H9 (cell line): ENCODE results near the gene LHFPL6. TPM values are rescaled to one million over a fixed set of nuclear protein-coding genes. Genes with fewer than 3 reads are reported as not detected.

Experiments used
- DNase-seq: peaks from one replicate; pipeline ENCODE4 v3.0.0-alpha.2; 2017
- H2AFZ ChIP-seq: one replicate; pipeline ENCODE4 v1.6.1; 2013; ENCODE audit warnings: mild to moderate bottlenecking, low read length, control low read depth, moderate library complexity
- H2AK5ac ChIP-seq: 2 replicates; pipeline ENCODE4 v1.6.1; 2013; ENCODE audit warnings: low read length, control low read depth, mixed read lengths; ENCODE audit not compliant: insufficient read length
- H2BK120ac ChIP-seq: one replicate; pipeline ENCODE4 v1.6.1; 2013; ENCODE audit warnings: low read depth, mild to moderate bottlenecking, low read length, control low read depth, inconsistent platforms; ENCODE audit not compliant: poor library complexity, severe bottlenecking
- H2BK12ac ChIP-seq: 2 replicates; pipeline ENCODE4 v1.6.1; 2013; ENCODE audit warnings: low read length, control low read depth, mixed read lengths, low read depth; ENCODE audit not compliant: insufficient read length
- H2BK15ac ChIP-seq: 2 replicates; pipeline ENCODE4 v1.6.1; 2013; ENCODE audit warnings: low read depth, low read length, control low read depth
- H2BK20ac ChIP-seq: one replicate; pipeline ENCODE4 v1.6.1; 2013; ENCODE audit warnings: low read depth, mild to moderate bottlenecking, low read length, control low read depth, inconsistent platforms; ENCODE audit not compliant: poor library complexity, severe bottlenecking
- H2BK5ac ChIP-seq: 2 replicates; pipeline ENCODE4 v1.6.1; 2013; ENCODE audit warnings: low read length, control low read depth, mixed read lengths; ENCODE audit not compliant: insufficient read length
- H3K14ac ChIP-seq: 2 replicates; pipeline ENCODE4 v1.6.1; 2013; ENCODE audit warnings: low read length, control low read depth; ENCODE audit not compliant: insufficient read depth
- H3K18ac ChIP-seq: 2 replicates; pipeline ENCODE4 v1.6.1; 2013; ENCODE audit warnings: low read depth, mild to moderate bottlenecking, mixed read lengths, low read length, control low read depth; ENCODE audit not compliant: insufficient read length
- H3K23ac ChIP-seq: 2 replicates; pipeline ENCODE4 v1.6.1; 2013; ENCODE audit warnings: low read length, control low read depth, mixed read lengths, low read depth; ENCODE audit not compliant: insufficient read length
- H3K23me2 ChIP-seq: 2 replicates; pipeline ENCODE4 v1.6.1; 2013; ENCODE audit warnings: low read depth, mild to moderate bottlenecking, mixed read lengths, low read length, control low read depth; ENCODE audit not compliant: insufficient read length, poor library complexity, severe bottlenecking
- H3K27ac ChIP-seq: 2 replicates; pipeline ENCODE4 v1.5.1; 2013; ENCODE audit warnings: low read length, control low read depth, mixed read lengths, low read depth; ENCODE audit not compliant: insufficient read length
- H3K27me3 ChIP-seq: 2 replicates; pipeline ENCODE4 v1.6.1; 2013; ENCODE audit warnings: low read length, control low read depth, inconsistent platforms; ENCODE audit not compliant: insufficient read depth
- H3K4ac ChIP-seq: 2 replicates; pipeline ENCODE4 v1.6.1; 2013; ENCODE audit warnings: low read depth, mild to moderate bottlenecking, control low read depth, inconsistent platforms, low read length, moderate library complexity
- H3K4me1 ChIP-seq: 2 replicates; pipeline ENCODE4 v1.6.1; 2013; ENCODE audit warnings: low read length, control low read depth, inconsistent platforms; ENCODE audit not compliant: insufficient read depth
- H3K4me2 ChIP-seq: 2 replicates; pipeline ENCODE4 v1.6.1; 2013; ENCODE audit warnings: low read length, control low read depth, mixed read lengths; ENCODE audit not compliant: insufficient read length, insufficient read depth
- H3K56ac ChIP-seq: 2 replicates; pipeline ENCODE4 v1.6.1; 2013; ENCODE audit warnings: low read depth, mild to moderate bottlenecking, mixed read lengths, low read length, control low read depth; ENCODE audit not compliant: insufficient read length
- H3K79me1 ChIP-seq: 2 replicates; pipeline ENCODE4 v1.6.1; 2013; ENCODE audit warnings: low read depth, mild to moderate bottlenecking, moderate library complexity, low read length, control low read depth, inconsistent platforms; ENCODE audit not compliant: insufficient read depth, poor library complexity, severe bottlenecking
- H3K79me2 ChIP-seq: 2 replicates; pipeline ENCODE4 v1.6.1; 2013; ENCODE audit warnings: low read length, control low read depth, inconsistent platforms; ENCODE audit not compliant: insufficient read depth
- H3K9ac ChIP-seq: 2 replicates; pipeline ENCODE4 v1.6.1; 2013; ENCODE audit warnings: low read length, control low read depth, mixed read lengths; ENCODE audit not compliant: insufficient read length; ENCODE audit errors: extremely low read depth
- H3K9me3 ChIP-seq: one replicate; pipeline ENCODE4 v1.6.1; 2013; ENCODE audit warnings: low read depth, low read length, inconsistent platforms; ENCODE audit not compliant: control insufficient read depth
- H3T11ph ChIP-seq: one replicate; pipeline ENCODE4 v1.6.1; 2013; ENCODE audit warnings: mild to moderate bottlenecking, low read length, control low read depth, inconsistent platforms
- H4K20me1 ChIP-seq: one replicate; pipeline ENCODE4 v1.6.1; 2013; ENCODE audit not compliant: control insufficient read depth, insufficient read length, insufficient read depth
- H4K5ac ChIP-seq: 2 replicates; pipeline ENCODE4 v1.6.1; 2013; ENCODE audit warnings: low read depth, mild to moderate bottlenecking, mixed read lengths, low read length, control low read depth; ENCODE audit not compliant: insufficient read length
- H4K8ac ChIP-seq: replicated peaks from 2 replicates; pipeline ENCODE4 v1.6.1; 2013; ENCODE audit warnings: low read length, control low read depth, mixed read lengths, low read depth; ENCODE audit not compliant: insufficient read length
- H4K91ac ChIP-seq: 2 replicates; pipeline ENCODE4 v1.6.1; 2013; ENCODE audit warnings: low read depth, mild to moderate bottlenecking, moderate library complexity, mixed read lengths, low read length, control low read depth; ENCODE audit not compliant: insufficient read length
- H3K27ac Mint-ChIP-seq, 3 experiments: 2 replicates in 2 of 3; 3 replicates in 1 of 3; pipeline ENCODE4 v1.8.0; 2020 to 2021; ENCODE audit warnings: mixed read lengths in 3 of 3, mild to moderate bottlenecking in 1 of 3, moderate library complexity in 1 of 3
- H3K27me3 Mint-ChIP-seq: 2 replicates; pipeline ENCODE4 v1.8.0; 2021; ENCODE audit warnings: low read depth, mild to moderate bottlenecking, moderate library complexity, mixed read lengths
- H3K36me3 Mint-ChIP-seq, 3 experiments: 2 replicates in 2 of 3; 3 replicates in 1 of 3; pipeline ENCODE4 v1.8.0; 2020 to 2021; ENCODE audit warnings: low read depth in 3 of 3, mixed read lengths in 3 of 3; ENCODE audit not compliant: insufficient read depth in 1 of 3
- H3K4me1 Mint-ChIP-seq, 2 experiments: 2 replicates each; pipeline ENCODE4 v1.8.0; 2020; ENCODE audit warnings: mixed read lengths in 2 of 2
- H3K4me3 Mint-ChIP-seq, 2 experiments: 2 replicates in 1 of 2; 3 replicates in 1 of 2; pipeline ENCODE4 v1.8.0; 2020 to 2021; ENCODE audit warnings: mild to moderate bottlenecking in 2 of 2, mixed read lengths in 2 of 2, moderate library complexity in 1 of 2
- H3K9me3 Mint-ChIP-seq, 2 experiments: 2 replicates in 1 of 2; 3 replicates in 1 of 2; pipeline ENCODE4 v1.8.0; 2020; ENCODE audit warnings: mild to moderate bottlenecking in 2 of 2, mixed read lengths in 2 of 2, moderate library complexity in 1 of 2
- CTCF ChIP-seq: fragments of 200-600 bp; sonication (generic); conservative IDR thresholded peaks from 3 replicates; pipeline ENCODE4 v1.8.0; 2021; ENCODE audit warnings: antibody characterized with exemption, mild to moderate bottlenecking
- WGBS: extraction: QIAGEN DNeasy Blood & Tissue Kit; methylation state at CpG from one replicate; pipeline ENCODE4 v1.1.7; 2013; ENCODE audit warnings: missing lambda C conversion rate, low lambda C conversion rate, mixed read lengths; ENCODE audit not compliant: insufficient read length; ENCODE audit errors: extremely low coverage; 5-methylcytosine and 5-hydroxymethylcytosine counted together
- total RNA-seq: library from RNA; stranded (reverse); gene quantifications from 2 replicates; pipeline ENCODE4 v1.2.1, GENCODE V29; 2021

Gene LHFPL6
- total RNA-seq, 1 experiment from 2014 or later = 3.5 TPM

GRCh38 chr13:39641645-39642044 lies 38.7 kb upstream of the LHFPL6 start:
- no peak for TF ChIP-seq CTCF
- peaks cover 0 to 3% of the 10 kb centered on the region in 2 experiments; a peak in 2 of 5 replicates for H3K9me3 Mint-ChIP-seq
- H4K5ac ChIP-seq = no peak overlapping the region
- no peak overlapping the region for H3K27ac Mint-ChIP-seq
- H3K4me1 Mint-ChIP-seq = no peaks in the 10 kb centered on the region
- H3K4me3 Mint-ChIP-seq = no peak overlapping the region
- H3K14ac ChIP-seq = no peak overlapping the region
- H3K27me3 Mint-ChIP-seq = peaks cover 2% of the 10 kb centered on the region
- H4K8ac ChIP-seq = no peak overlapping the region
- WGBS = no CpG with 5 or more reads among the region's 1 CpG
- no peaks in the 10 kb centered on the region for H3K79me1 ChIP-seq
- no peak overlapping the region for H3K27ac ChIP-seq
- H2AFZ ChIP-seq = no peak overlapping the region
- no peak overlapping the region for H3K23ac ChIP-seq
- no peaks in the 10 kb centered on the region for H3K79me2 ChIP-seq
- no peak overlapping the region for H2AK5ac ChIP-seq
- no peak overlapping the region for H2BK15ac ChIP-seq
- no peak overlapping the region for H3K4me2 ChIP-seq
- no peak overlapping the region for H3K18ac ChIP-seq
- no peaks in the 10 kb centered on the region for H3K27me3 ChIP-seq
- H3K4me1 ChIP-seq = no peaks in the 10 kb centered on the region
- H2BK20ac ChIP-seq = no peak overlapping the region
- no peaks in the 10 kb centered on the region for H3K23me2 ChIP-seq
- no peaks in the 10 kb centered on the region for H4K20me1 ChIP-seq
- H3T11ph ChIP-seq = no peak overlapping the region
- no peak overlapping the region for H2BK5ac ChIP-seq
- no peak overlapping the region for H2BK120ac ChIP-seq
- no peak overlapping the region for H3K4ac ChIP-seq
- H3K9ac ChIP-seq = no peak overlapping the region
- no peak overlapping the region for H3K56ac ChIP-seq
- H4K91ac ChIP-seq = no peak overlapping the region
- no peaks in the 10 kb centered on the region for H3K9me3 ChIP-seq
- no peaks in the 10 kb centered on the region for H3K36me3 Mint-ChIP-seq
- no peak for DNase-seq
- H2BK12ac ChIP-seq = no peak overlapping the region
